Measurements from ENCODE around the gene USP3. TPM values are rescaled to one million over a fixed set of nuclear protein-coding genes. Genes with fewer than 3 reads are reported as not detected.

The USP3 gene
- total RNA-seq, 4 donors from 2014 or later: 40.1 to 46.5 (median 41.3) TPM

DNA sequence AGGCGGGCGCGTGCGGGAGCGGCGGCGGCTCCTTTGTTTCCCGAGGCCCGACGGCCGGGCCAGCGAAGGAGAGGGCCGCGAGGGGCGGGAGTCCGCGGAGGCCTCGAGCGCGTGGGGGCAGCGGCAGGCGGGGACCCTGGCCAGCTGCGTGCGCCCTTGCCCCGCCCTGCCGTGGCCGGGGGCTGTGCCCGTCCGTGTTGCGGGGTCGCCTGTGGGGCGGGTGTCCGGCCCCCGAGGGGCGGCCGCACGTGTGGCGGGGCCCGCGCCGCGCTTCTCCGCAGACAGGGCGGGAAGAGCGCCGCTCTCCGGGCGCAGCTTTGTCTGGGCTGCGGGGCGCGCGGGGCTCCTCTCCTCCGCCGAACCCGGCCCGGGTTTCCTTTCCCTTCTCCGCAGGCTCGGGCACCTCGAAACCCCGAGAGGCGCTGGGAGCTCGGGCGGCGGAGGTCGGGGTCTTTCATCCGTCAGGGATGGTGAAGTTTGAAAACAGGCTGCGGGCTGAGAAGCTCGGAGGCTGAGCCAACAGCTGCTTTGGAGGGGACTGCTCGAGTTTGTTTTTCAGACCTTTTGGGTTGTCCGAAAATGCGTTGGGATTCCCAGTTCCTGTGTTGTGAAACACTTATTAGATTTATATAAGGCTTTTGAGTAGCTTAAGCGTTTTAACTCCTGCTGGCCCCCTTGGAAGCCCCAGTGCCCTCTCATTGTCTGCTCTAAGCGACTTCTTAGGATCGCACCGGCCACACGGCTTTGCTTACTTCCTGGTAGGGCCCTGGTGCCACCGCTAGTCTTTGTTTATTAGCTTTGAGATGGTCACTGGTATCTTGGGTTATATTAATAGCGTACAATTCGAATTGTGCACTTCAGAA lies 817 bp downstream of the USP3 start:
- H3K27ac ChIP-seq (replicated peaks in 1 of 4): peak overlapping the region; percentile 99 to 100 (median 99)
- no peak for DNase-seq (ENCODE audit: extremely low spot score)

DNA sequence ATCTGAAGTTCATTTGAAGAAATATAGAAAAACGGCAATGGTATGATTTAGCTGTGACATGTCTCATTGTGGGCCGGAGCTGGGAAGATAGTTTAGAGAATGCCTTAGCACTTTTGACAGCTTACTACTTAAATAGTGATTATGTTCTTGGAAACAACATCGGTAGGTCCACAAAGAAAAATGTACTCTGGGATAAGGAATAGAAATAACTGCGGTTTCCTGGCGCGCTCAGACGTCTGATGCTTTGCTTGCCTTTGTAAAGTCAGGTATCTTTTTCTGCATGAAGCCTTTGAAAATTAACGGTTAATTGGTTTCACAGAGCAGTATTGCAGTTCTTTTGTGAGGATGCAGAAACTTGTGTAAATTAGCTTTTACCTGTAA lies 1.4 kb downstream of the USP3 start:
- 21% methylated on average over 8 of the region's 8 CpGs for WGBS
- peaks cover 76 to 84% (median 82%) of the 10 kb centered on the region in 4 donors for H3K4me1 ChIP-seq
- peaks cover 0 to 5% (median 0%) of the 10 kb centered on the region in 4 donors for H3K27me3 ChIP-seq
- H3K9me3 ChIP-seq: no peaks in the 10 kb centered on the region
- H3K36me3 ChIP-seq: no peaks in the 10 kb centered on the region
- peak overlapping the region; percentile 77 to 97 (median 88) for H3K4me3 ChIP-seq
- TF ChIP-seq POLR2A (IDR thresholded peaks at IDR 0.05; ENCODE audit: low read depth) (no peak), POLR2AphosphoS5 (IDR thresholded peaks at IDR 0.05) (no peak), EP300 (IDR thresholded peaks at IDR 0.05) (no peak)
- TF ChIP-seq, protein P1, sequence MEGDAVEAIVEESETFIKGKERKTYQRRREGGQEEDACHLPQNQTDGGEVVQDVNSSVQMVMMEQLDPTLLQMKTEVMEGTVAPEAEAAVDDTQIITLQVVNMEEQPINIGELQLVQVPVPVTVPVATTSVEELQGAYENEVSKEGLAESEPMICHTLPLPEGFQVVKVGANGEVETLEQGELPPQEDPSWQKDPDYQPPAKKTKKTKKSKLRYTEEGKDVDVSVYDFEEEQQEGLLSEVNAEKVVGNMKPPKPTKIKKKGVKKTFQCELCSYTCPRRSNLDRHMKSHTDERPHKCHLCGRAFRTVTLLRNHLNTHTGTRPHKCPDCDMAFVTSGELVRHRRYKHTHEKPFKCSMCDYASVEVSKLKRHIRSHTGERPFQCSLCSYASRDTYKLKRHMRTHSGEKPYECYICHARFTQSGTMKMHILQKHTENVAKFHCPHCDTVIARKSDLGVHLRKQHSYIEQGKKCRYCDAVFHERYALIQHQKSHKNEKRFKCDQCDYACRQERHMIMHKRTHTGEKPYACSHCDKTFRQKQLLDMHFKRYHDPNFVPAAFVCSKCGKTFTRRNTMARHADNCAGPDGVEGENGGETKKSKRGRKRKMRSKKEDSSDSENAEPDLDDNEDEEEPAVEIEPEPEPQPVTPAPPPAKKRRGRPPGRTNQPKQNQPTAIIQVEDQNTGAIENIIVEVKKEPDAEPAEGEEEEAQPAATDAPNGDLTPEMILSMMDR (IDR thresholded peaks at IDR 0.05): no peak
- H3K27ac ChIP-seq (replicated peaks in 1 of 4): peak overlapping the region; percentile 99 to 100 (median 99)
- no peak for DNase-seq (ENCODE audit: extremely low spot score)
- intact Hi-C loops (cut with DNase I): loop anchor here (5.0 kb wide), 1 partner anchor 91 kb away; the partner anchor contains the start of gene FBXL22

More for the DNA sequence above, 817 bp downstream of the USP3 start:
- peak; percentile 41 to 45 for TF ChIP-seq POLR2AphosphoS5 (IDR thresholded peaks at IDR 0.05)
- TF ChIP-seq, protein P1 (IDR thresholded peaks at IDR 0.05): peak in 2 of 3 experiments; percentile 34 to 46
- no peak for TF ChIP-seq POLR2A (IDR thresholded peaks at IDR 0.05; ENCODE audit: low read depth)
- no peak for TF ChIP-seq EP300 (IDR thresholded peaks at IDR 0.05)
- H3K36me3 ChIP-seq: no peaks in the 10 kb centered on the region
- 0% methylated on average over 23 of the region's 79 CpGs for WGBS
- intact Hi-C loops (cut with DNase I): loop anchor here (5.0 kb wide), 2 partner anchors 47 to 92 kb away; partner anchors contain the start of gene FBXL22
- peaks cover 0 to 5% (median 0%) of the 10 kb centered on the region in 4 donors for H3K27me3 ChIP-seq
- peaks cover 73 to 82% (median 79%) of the 10 kb centered on the region in 4 donors for H3K4me1 ChIP-seq
- no peaks in the 10 kb centered on the region for H3K9me3 ChIP-seq
- H3K4me3 ChIP-seq: peak overlapping the region; percentile 77 to 97 (median 88)

DNA sequence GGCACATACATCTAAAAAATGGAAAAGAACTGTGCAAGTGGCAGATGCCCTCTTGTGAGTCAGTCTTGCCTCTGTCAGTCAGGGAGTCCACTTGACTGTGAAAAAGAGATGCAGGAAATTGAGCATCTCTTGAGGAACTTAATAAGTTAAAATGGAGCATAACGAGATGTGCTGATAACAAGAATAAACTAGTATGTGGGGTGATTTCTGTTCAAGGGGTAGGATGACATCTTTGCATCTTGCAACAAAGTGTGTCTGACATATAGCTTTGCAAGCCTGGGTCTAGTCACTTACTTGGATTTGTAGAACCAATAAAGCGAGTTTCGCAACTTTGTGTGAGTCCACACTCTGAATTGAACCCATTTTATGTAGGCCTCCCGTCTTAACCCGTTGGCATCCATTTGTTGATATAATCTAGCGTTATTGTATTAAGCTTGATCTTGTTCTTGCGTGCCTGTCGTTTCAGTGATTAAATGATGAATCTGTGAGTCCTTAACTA lies 2.2 kb downstream of the USP3 start:
- no peak for DNase-seq (ENCODE audit: extremely low spot score)
- intact Hi-C loops (cut with DNase I): loop anchor here (5.0 kb wide), 1 partner anchor 91 kb away; the partner anchor contains the start of gene FBXL22
- Histone ChIP-seq H3K4me1 (peaks cover 71 to 83% (median 82%) of the 10 kb centered on the region in 4 donors), H3K27me3 (peaks cover 0 to 5% (median 0%) of the 10 kb centered on the region in 4 donors), H3K27ac (replicated peaks in 1 of 4) (peak overlapping the region; percentile 99 to 100 (median 99)), H3K4me3 (peak overlapping the region; percentile 77 to 97 (median 88)), H3K9me3 (no peaks in the 10 kb centered on the region), H3K36me3 (no peaks in the 10 kb centered on the region)
- TF ChIP-seq POLR2AphosphoS5 (IDR thresholded peaks at IDR 0.05) (no peak), POLR2A (IDR thresholded peaks at IDR 0.05; ENCODE audit: low read depth) (no peak), EP300 (IDR thresholded peaks at IDR 0.05) (no peak)
- TF ChIP-seq, protein P1 (IDR thresholded peaks at IDR 0.05): no peak
- 69% methylated on average over 8 of the region's 8 CpGs for WGBS

DNA sequence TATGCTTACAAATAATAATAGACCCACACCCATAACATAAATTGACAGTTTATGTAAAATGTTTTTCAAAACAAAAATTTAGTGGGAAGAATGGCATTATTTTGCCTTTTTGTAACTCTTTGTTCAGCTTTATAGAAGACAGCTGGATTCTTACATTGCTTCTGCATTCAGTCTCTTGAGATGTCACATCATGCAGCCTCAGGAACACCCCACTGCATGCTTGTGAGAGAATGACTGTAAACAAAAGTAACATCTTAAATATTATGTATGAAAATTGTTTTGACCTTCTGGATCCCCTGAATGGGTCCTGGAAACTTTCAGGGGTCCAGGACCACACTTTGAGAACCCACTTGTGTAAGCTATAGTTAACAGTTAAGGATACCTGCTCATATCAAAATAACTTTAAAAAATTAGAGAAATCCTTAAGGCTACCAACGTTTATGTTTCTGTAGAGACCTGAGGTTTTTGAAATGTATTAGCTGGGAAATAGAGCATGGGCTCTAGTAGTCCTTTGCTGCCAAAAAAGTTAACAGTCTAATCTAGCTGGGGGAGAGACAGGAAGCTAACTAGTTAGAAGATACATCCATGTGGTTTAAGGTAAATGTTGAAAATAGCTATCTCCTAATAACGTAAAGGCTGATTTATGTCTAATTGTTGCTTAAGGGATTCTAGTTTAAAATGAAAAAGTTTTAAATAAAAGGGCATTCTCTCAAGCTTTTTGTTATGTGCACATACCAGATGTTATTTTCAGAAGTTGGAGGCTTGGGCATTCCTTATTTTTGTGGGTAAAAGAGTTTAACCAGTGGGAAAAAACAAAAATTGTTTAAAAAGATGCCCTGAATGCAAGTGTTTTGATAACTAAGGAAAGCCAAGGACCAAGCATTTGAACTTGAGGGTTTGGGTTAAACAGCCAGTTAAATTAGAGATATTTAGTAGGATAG lies 3.8 kb downstream of the USP3 start:
- WGBS: 38% methylated on average over 2 of the region's 2 CpGs
- H3K27ac ChIP-seq (replicated peaks in 1 of 4): peak overlapping the region in 2 of 4 donors; percentile 37 to 43
- no peaks in the 10 kb centered on the region for H3K9me3 ChIP-seq
- intact Hi-C loops (cut with DNase I): loop anchor here (5.0 kb wide), 1 partner anchor 89 kb away; the partner anchor contains the start of gene FBXL22
- peak; percentile 14 for DNase-seq (ENCODE audit: extremely low spot score)
- H3K4me1 ChIP-seq: peaks cover 57 to 81% (median 76%) of the 10 kb centered on the region in 4 donors
- no peaks in the 10 kb centered on the region for H3K36me3 ChIP-seq
- H3K27me3 ChIP-seq: peaks cover 0 to 5% (median 0%) of the 10 kb centered on the region in 4 donors
- H3K4me3 ChIP-seq: no peak overlapping the region
- no peak for TF ChIP-seq EP300 (IDR thresholded peaks at IDR 0.05)
- no peak for TF ChIP-seq POLR2A (IDR thresholded peaks at IDR 0.05; ENCODE audit: low read depth)
- TF ChIP-seq, protein P1 (IDR thresholded peaks at IDR 0.05): no peak
- no peak for TF ChIP-seq POLR2AphosphoS5 (IDR thresholded peaks at IDR 0.05)

All from esophagus muscularis mucosa (tissue), 4 donors.